ENCODE data around the gene TMEM131. TPM values are rescaled to one million over a fixed set of nuclear protein-coding genes. Genes with fewer than 3 reads are reported as not detected.
A peak's percentile ranks its signal among the peaks of the same experiment; 100 is the strongest.
"Not testable (repeated sequence)": the region's sequence is repeated elsewhere in the genome, so short reads cannot be mapped to it uniquely, and the experiment has no call there.

The TMEM131 gene
- total RNA-seq, 1 donor from 2014 or later = 33.8 TPM

GRCh38 chr2:97953853-97954252, 41.9 kb downstream of the TMEM131 start:
- no peak for ATAC-seq

- ATAC-seq = no peak
Measured at GRCh38 chr2:97952357-97952756, 43.4 kb downstream of the TMEM131 start.

GRCh38 chr2:97951155-97951680, 44.5 kb downstream of the TMEM131 start:
- ATAC-seq = no peak

- peak; percentile 49 for ATAC-seq
Measured at GRCh38 chr2:97950329-97951154, 45.2 kb downstream of the TMEM131 start.

GRCh38 chr2:97948926-97949325, 46.8 kb downstream of the TMEM131 start:
- ATAC-seq = no peak

- ATAC-seq = no peak
Measured at GRCh38 chr2:97945791-97946190, 50.0 kb downstream of the TMEM131 start.

- ATAC-seq = no peak
Measured at GRCh38 chr2:97936881-97937280, 58.9 kb downstream of the TMEM131 start.

GRCh38 chr2:97936199-97936598, 59.5 kb downstream of the TMEM131 start:
- ATAC-seq = peak; percentile 38

GRCh38 chr2:97935719-97936161, 60.0 kb downstream of the TMEM131 start:
- ATAC-seq = no peak

GRCh38 chr2:97932975-97933662, 62.6 kb downstream of the TMEM131 start:
- no peak for ATAC-seq

GRCh38 chr2:97931858-97932225, 63.9 kb downstream of the TMEM131 start:
- ATAC-seq = no peak

GRCh38 chr2:97931118-97931857, 64.5 kb downstream of the TMEM131 start:
- ATAC-seq = no peak

GRCh38 chr2:97928591-97928990, 67.2 kb downstream of the TMEM131 start:
- no peak for ATAC-seq

GRCh38 chr2:97926946-97927345, 68.8 kb downstream of the TMEM131 start:
- no peak for ATAC-seq

GRCh38 chr2:97924194-97924593, 71.6 kb downstream of the TMEM131 start:
- ATAC-seq = no peak

- peak; percentile 65 for ATAC-seq
Measured at GRCh38 chr2:97919858-97920257, 75.9 kb downstream of the TMEM131 start.

- no peak for ATAC-seq
Measured at GRCh38 chr2:97918818-97919217, 76.9 kb downstream of the TMEM131 start.

- not testable (repeated sequence) for ATAC-seq
Measured at GRCh38 chr2:97917668-97918067, 78.1 kb downstream of the TMEM131 start.

GRCh38 chr2:97914691-97915213, 81.0 kb downstream of the TMEM131 start:
- ATAC-seq = no peak

- ATAC-seq = no peak
Measured at GRCh38 chr2:97913846-97914245, 81.9 kb downstream of the TMEM131 start.

- no peak for ATAC-seq
Measured at GRCh38 chr2:97911922-97912575, 83.7 kb downstream of the TMEM131 start.
